ENCODE data around the gene PGGT1B.

Gene PGGT1B

DNA sequence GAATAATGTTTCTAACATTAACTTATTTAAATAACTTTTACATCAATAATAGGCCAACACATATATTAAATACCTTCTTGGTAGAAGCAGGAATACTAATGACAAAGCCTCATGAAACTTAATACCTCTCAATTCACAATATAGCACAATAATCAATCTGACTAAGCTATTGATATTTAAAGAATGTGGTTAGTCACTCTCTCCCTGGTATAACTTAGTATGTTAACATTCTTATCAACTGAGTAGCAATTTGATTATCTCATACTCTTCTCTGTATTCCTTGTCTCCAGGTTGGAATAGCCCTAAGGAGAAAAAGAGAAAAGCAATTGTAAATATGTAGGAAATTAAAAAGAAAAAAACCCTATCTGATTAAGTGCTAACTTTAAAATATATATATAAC, 4.9 kb upstream of the PGGT1B start:
- no peak overlapping the region for H3K9ac ChIP-seq (ENCODE audit: low read length)
- no peak overlapping the region for H3K27ac ChIP-seq (ENCODE audit: low read depth, low read length)
- no peaks in the 10 kb centered on the region for H4K20me1 ChIP-seq (ENCODE audit: low read depth, low read length)
- H3K36me3 ChIP-seq (ENCODE audit: low read length): no peaks in the 10 kb centered on the region
- H3K4me3 ChIP-seq (ENCODE audit: insufficient read depth, low read length, poor library complexity, severe bottlenecking): no peak overlapping the region
- H3F3A ChIP-seq (ENCODE audit: insufficient read depth): peaks cover 14% of the 10 kb centered on the region; the same call in 1 of the 2 replicates
- H3K79me2 ChIP-seq (ENCODE audit: insufficient read depth, low read length): no peaks in the 10 kb centered on the region; the same call in 1 of the 2 replicates
- TF ChIP-seq CTCF (IDR thresholded peaks at IDR 0.05; ENCODE audit: insufficient read depth, low read length, poor library complexity, severe bottlenecking) (no peak), EZH2phosphoT487 (conservative IDR thresholded peaks at IDR 0.05; ENCODE audit: low read length) (no peak)
- H3K27me3 ChIP-seq (ENCODE audit: low read length): no peaks in the 10 kb centered on the region
- H3K9me3 ChIP-seq (ENCODE audit: insufficient read depth, low read length): no peaks in the 10 kb centered on the region
- no peaks in the 10 kb centered on the region for H3K9me2 ChIP-seq (replicated peaks; ENCODE audit: insufficient read depth, low read length)
- H3K4me2 ChIP-seq (ENCODE audit: low read depth, low read length, poor library complexity, severe bottlenecking): no peak overlapping the region
- no peak overlapping the region for H2AFZ ChIP-seq (ENCODE audit: low read depth, low read length, severe bottlenecking)

DNA sequence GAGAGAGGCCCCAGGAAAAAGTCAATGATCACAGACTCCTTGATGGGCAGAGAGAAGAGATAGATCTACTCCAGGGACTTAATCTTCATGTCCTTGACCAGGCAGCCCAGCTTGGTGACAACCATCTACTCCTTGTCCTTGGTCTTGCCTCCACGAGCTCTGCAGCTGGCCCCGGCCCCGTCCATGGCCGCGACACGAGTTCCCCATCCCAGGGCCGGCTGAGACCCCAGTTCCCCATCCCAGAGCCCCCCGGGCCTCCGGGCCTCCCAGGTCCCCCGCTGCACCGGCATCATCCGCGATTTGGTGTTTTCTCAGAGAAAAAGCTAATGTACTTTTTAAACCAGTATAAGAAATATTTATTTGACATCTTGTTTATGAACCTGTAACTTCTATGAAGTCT, 2.5 kb upstream of the PGGT1B start:
- no peaks in the 10 kb centered on the region for H3K27me3 ChIP-seq (ENCODE audit: low read length)
- H3K9ac ChIP-seq (ENCODE audit: low read length): no peak overlapping the region
- H3K4me2 ChIP-seq (ENCODE audit: low read depth, low read length, poor library complexity, severe bottlenecking): no peak overlapping the region
- no peak overlapping the region for H3K27ac ChIP-seq (ENCODE audit: low read depth, low read length)
- no peak overlapping the region for H2AFZ ChIP-seq (ENCODE audit: low read depth, low read length, severe bottlenecking)
- no peaks in the 10 kb centered on the region for H4K20me1 ChIP-seq (ENCODE audit: low read depth, low read length)
- no peak overlapping the region for H3K4me3 ChIP-seq (ENCODE audit: insufficient read depth, low read length, poor library complexity, severe bottlenecking)
- no peaks in the 10 kb centered on the region for H3K9me2 ChIP-seq (replicated peaks; ENCODE audit: insufficient read depth, low read length)
- no peak for TF ChIP-seq CTCF (IDR thresholded peaks at IDR 0.05; ENCODE audit: insufficient read depth, low read length, poor library complexity, severe bottlenecking)
- TF ChIP-seq EZH2phosphoT487 (conservative IDR thresholded peaks at IDR 0.05; ENCODE audit: low read length): no peak
- H3K36me3 ChIP-seq (ENCODE audit: low read length): no peaks in the 10 kb centered on the region
- H3K79me2 ChIP-seq (ENCODE audit: insufficient read depth, low read length): peaks cover 21% of the 10 kb centered on the region
- no peaks in the 10 kb centered on the region for H3K9me3 ChIP-seq (ENCODE audit: insufficient read depth, low read length)
- H3F3A ChIP-seq (ENCODE audit: insufficient read depth): peaks cover 10% of the 10 kb centered on the region; the same call in 1 of the 2 replicates

GRCh38 chr5:115264786-115265185, 2.1 kb upstream of the PGGT1B start:
- H3K36me3 ChIP-seq (ENCODE audit: low read length): no peaks in the 10 kb centered on the region
- H3F3A ChIP-seq (ENCODE audit: insufficient read depth): peaks cover 10% of the 10 kb centered on the region; the same call in 1 of the 2 replicates
- H3K27ac ChIP-seq (ENCODE audit: low read depth, low read length): no peak overlapping the region
- peaks cover 25% of the 10 kb centered on the region for H3K79me2 ChIP-seq (ENCODE audit: insufficient read depth, low read length)
- no peaks in the 10 kb centered on the region for H3K9me3 ChIP-seq (ENCODE audit: insufficient read depth, low read length)
- no peak overlapping the region for H3K4me2 ChIP-seq (ENCODE audit: low read depth, low read length, poor library complexity, severe bottlenecking)
- H4K20me1 ChIP-seq (ENCODE audit: low read depth, low read length): no peaks in the 10 kb centered on the region
- no peaks in the 10 kb centered on the region for H3K9me2 ChIP-seq (replicated peaks; ENCODE audit: insufficient read depth, low read length)
- TF ChIP-seq CTCF (IDR thresholded peaks at IDR 0.05; ENCODE audit: insufficient read depth, low read length, poor library complexity, severe bottlenecking) (no peak), EZH2phosphoT487 (conservative IDR thresholded peaks at IDR 0.05; ENCODE audit: low read length) (no peak)
- no peak overlapping the region for H3K9ac ChIP-seq (ENCODE audit: low read length)
- H3K4me3 ChIP-seq (ENCODE audit: insufficient read depth, low read length, poor library complexity, severe bottlenecking): no peak overlapping the region
- no peaks in the 10 kb centered on the region for H3K27me3 ChIP-seq (ENCODE audit: low read length)
- H2AFZ ChIP-seq (ENCODE audit: low read depth, low read length, severe bottlenecking): no peak overlapping the region

All from SU-DHL-6 (cell line).